Osteoblast (primary cell): ENCODE results near the gene PACSIN2. TPM values are rescaled to one million over a fixed set of nuclear protein-coding genes. Genes with fewer than 3 reads are reported as not detected.

Experiments
- DNase-seq: peaks from one replicate; pipeline ENCODE4 v3.0.0; 2011; ENCODE audit warnings: low spot score, mixed read lengths; ENCODE audit not compliant: insufficient read length; ENCODE audit errors: missing footprints
- H2AFZ ChIP-seq: 2 replicates; pipeline ENCODE4 v1.6.0; 2011; ENCODE audit warnings: mild to moderate bottlenecking, low read length
- H3K27ac ChIP-seq: 2 replicates; pipeline ENCODE4 v1.5.1; 2011; ENCODE audit warnings: mild to moderate bottlenecking, low read depth, low read length, moderate library complexity
- H3K27me3 ChIP-seq: 2 replicates; pipeline ENCODE4 v1.6.0; 2012; ENCODE audit warnings: mild to moderate bottlenecking, control low read depth, inconsistent platforms, low read length, moderate library complexity; ENCODE audit not compliant: insufficient read depth
- H3K36me3 ChIP-seq: 2 replicates; pipeline ENCODE4 v1.5.1; 2011; ENCODE audit warnings: mild to moderate bottlenecking, low read length, control low read depth, moderate library complexity; ENCODE audit not compliant: insufficient read depth
- H3K4me1 ChIP-seq: 2 replicates; pipeline ENCODE4 v1.5.1; 2011; ENCODE audit warnings: mild to moderate bottlenecking, low read length, control low read depth, moderate library complexity; ENCODE audit not compliant: insufficient read depth
- H3K4me2 ChIP-seq: 2 replicates; pipeline ENCODE4 v1.6.0; 2011; ENCODE audit warnings: mild to moderate bottlenecking, low read length; ENCODE audit not compliant: insufficient read depth
- H3K4me3 ChIP-seq: fragments of 200-600 bp; sonication (generic); 3 replicates; pipeline ENCODE4 v1.5.1; 2012; ENCODE audit warnings: mild to moderate bottlenecking, low read length, inconsistent platforms; ENCODE audit not compliant: insufficient read depth
- H3K79me2 ChIP-seq: 2 replicates; pipeline ENCODE4 v1.6.0; 2012; ENCODE audit warnings: mild to moderate bottlenecking, low read length, control low read depth, inconsistent platforms; ENCODE audit not compliant: insufficient read depth
- H3K9me3 ChIP-seq: 2 replicates; pipeline ENCODE4 v1.5.1; 2011; ENCODE audit warnings: low read depth, low read length, control low read depth
- H4K20me1 ChIP-seq: 2 replicates; pipeline ENCODE4 v1.6.0; 2012; ENCODE audit warnings: mild to moderate bottlenecking, low read length, control low read depth; ENCODE audit not compliant: insufficient read depth
- total RNA-seq: library from RNA; depleted of rRNA; stranded (reverse); fragments of >200 nt; gene quantifications from 2 replicates; pipeline ENCODE4 v1.2.3, GENCODE V29; 2012
- TF ChIP-seq, protein P1 (sequence below): IDR thresholded peaks from 2 replicates; pipeline ENCODE4 v1.5.1; 2011; ENCODE audit warnings: mild to moderate bottlenecking, low read depth, low read length, moderate library complexity; ENCODE audit errors: extremely low read depth

The PACSIN2 gene
- total RNA-seq, 1 donor = 38.0 TPM

DNA sequence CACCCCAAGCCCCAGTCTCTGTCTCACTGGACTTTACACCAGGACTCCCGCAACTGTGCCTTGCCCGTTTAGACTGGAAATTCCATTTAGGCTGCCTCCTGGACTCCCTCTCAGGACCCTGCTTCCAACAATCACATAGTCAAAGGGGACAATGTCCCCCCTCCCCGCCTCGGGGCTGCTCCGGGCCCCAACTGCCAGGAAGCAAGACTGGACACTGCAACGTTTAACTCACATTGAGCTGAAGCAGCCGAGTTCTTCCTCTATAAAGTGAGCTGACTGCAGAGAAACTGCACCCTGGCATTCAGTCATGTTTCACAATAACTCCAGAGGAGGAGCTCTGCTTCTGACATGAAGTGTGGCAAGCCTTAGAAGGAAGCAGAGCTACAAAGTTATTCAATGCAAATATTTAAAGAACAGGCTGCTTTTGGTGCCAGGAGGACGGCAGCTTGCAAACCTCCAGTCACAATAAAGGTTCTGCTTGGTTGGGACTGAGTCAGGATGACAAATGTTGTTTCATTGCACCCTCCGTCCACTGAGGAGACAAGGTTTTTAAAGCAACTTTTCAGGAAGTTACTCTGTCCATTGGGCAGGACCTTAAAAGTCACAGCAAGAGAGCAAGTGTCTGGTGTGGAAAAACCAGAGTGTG is 19.9 kb downstream of the PACSIN2 start:
- Histone ChIP-seq H3K4me1 (peaks cover 71% of the 10 kb centered on the region), H3K27ac (peak overlapping the region; percentile 85), H3K79me2 (peaks cover 86% of the 10 kb centered on the region), H2AFZ (no peak overlapping the region), H3K27me3 (no peaks in the 10 kb centered on the region), H3K4me2 (peak overlapping the region; percentile 82), H4K20me1 (peaks cover 10% of the 10 kb centered on the region), H3K9me3 (no peaks in the 10 kb centered on the region), H3K36me3 (no peaks in the 10 kb centered on the region), H3K4me3 (peak overlapping the region; percentile 63)
- peak; percentile 95 for DNase-seq
- TF ChIP-seq, protein P1, sequence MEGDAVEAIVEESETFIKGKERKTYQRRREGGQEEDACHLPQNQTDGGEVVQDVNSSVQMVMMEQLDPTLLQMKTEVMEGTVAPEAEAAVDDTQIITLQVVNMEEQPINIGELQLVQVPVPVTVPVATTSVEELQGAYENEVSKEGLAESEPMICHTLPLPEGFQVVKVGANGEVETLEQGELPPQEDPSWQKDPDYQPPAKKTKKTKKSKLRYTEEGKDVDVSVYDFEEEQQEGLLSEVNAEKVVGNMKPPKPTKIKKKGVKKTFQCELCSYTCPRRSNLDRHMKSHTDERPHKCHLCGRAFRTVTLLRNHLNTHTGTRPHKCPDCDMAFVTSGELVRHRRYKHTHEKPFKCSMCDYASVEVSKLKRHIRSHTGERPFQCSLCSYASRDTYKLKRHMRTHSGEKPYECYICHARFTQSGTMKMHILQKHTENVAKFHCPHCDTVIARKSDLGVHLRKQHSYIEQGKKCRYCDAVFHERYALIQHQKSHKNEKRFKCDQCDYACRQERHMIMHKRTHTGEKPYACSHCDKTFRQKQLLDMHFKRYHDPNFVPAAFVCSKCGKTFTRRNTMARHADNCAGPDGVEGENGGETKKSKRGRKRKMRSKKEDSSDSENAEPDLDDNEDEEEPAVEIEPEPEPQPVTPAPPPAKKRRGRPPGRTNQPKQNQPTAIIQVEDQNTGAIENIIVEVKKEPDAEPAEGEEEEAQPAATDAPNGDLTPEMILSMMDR = no peak

DNA sequence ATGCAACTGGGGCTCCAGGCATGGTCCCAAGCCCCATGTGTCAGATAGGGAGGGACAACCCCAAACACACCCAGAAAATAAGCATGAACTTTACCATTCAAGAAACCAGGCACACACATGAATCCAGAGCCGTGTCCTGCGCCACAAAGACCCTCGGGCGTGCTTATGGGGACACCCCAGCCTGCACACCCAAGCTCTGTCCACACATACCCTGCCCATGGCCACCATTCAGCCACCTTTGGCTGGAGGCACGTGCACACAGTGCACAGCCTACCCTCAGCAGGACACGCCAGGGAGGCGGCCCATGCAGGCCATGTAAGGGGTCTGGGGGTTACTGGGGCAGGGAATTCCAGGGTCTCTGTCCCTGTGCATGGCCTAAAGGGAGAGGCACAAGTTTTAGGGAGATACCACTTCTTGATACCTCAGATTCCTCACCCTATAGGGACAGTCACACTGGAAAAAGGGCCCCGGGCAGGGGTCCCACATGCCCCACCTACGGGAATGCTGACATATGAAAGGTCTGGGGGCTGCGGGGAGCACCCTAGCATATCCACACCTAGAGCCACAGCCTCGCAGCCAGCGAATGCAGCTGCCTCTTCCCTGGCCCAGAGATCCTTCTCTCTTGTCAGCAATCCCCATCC is 20.6 kb downstream of the PACSIN2 start:
- H4K20me1 ChIP-seq = peaks cover 6% of the 10 kb centered on the region
- H3K36me3 ChIP-seq = no peaks in the 10 kb centered on the region
- peaks cover 68% of the 10 kb centered on the region for H3K4me1 ChIP-seq
- H3K27ac ChIP-seq = peak overlapping the region; percentile 85
- DNase-seq = no peak
- H3K4me3 ChIP-seq = peak overlapping the region; percentile 63
- peak overlapping the region; percentile 82 for H3K4me2 ChIP-seq
- no peaks in the 10 kb centered on the region for H3K9me3 ChIP-seq
- H2AFZ ChIP-seq = no peak overlapping the region
- H3K27me3 ChIP-seq = no peaks in the 10 kb centered on the region
- TF ChIP-seq, protein P1 = no peak
- peaks cover 80% of the 10 kb centered on the region for H3K79me2 ChIP-seq

DNA sequence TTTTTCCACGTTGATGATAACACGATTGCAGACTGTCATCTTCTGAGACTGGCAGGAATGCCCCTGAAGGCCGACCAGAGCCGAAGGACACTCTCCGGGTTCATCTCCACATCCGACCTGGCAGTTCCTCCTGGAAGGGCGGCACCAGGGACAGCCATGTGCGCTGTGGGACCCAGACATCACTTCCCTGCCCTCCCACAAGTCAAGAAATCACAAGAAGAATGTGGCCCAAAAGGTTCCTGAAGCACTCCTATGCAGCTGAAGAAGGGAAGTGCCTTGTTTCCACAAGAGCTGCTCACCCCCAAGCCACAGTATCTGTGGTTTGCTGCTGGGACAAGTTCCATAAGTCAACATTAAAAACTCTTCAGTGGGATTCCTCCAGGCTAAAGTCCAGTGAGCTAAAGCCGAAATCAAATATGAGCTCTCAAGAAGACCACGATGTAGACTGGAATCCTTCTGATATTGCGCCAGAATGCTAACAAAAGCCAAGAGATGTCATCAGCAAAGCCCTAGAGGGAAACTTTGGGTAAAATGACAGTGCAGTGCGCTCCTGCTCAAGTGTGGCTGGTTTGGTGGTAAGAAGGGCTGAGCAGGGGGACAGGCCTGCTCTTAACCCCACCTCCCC is 21.2 kb downstream of the PACSIN2 start:
- TF ChIP-seq, protein P1 = no peak
- peak overlapping the region; percentile 63 for H3K4me3 ChIP-seq
- peak overlapping the region; percentile 18 for H2AFZ ChIP-seq
- H3K9me3 ChIP-seq = no peaks in the 10 kb centered on the region
- DNase-seq = peak; percentile 75
- H3K36me3 ChIP-seq = no peaks in the 10 kb centered on the region
- H3K27me3 ChIP-seq = no peaks in the 10 kb centered on the region
- H3K79me2 ChIP-seq = peaks cover 78% of the 10 kb centered on the region
- peak overlapping the region; percentile 82 for H3K4me2 ChIP-seq
- peaks cover 68% of the 10 kb centered on the region for H3K4me1 ChIP-seq
- peaks cover 6% of the 10 kb centered on the region for H4K20me1 ChIP-seq
- H3K27ac ChIP-seq = peak overlapping the region; percentile 85

DNA sequence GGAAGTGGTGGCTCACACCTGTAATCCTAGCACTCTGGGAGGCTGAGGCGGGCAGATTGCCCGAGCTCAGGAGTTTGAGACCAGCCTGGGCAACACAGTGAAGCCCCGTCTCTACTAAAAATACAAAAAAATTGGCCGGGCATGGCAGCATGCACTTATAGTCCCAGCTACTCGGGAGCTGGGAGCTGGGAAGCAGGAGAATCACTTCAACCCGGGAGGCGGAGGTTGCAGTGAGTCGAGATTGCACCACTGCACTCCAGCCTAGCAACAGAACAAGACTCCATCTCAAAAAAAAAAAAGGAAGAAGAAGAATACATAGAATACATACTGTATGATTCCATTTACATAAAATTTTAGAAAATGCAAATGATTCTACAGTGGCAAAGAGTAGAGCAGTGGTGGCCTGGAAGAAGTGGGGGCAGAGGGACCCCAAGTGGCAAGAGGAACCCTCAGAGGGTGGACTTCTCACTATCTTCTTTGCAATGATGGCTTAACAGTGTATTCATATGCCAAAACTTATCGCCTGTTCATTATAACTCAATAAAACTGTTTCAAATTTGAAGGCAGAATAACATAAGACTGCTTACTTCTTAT is 22.0 kb downstream of the PACSIN2 start:
- TF ChIP-seq, protein P1 = no peak
- no peak for DNase-seq
- H3K4me2 ChIP-seq = peak overlapping the region; percentile 82
- H3K79me2 ChIP-seq = peaks cover 78% of the 10 kb centered on the region
- H4K20me1 ChIP-seq = peaks cover 9% of the 10 kb centered on the region
- H2AFZ ChIP-seq = no peak overlapping the region
- no peaks in the 10 kb centered on the region for H3K36me3 ChIP-seq
- peaks cover 67% of the 10 kb centered on the region for H3K4me1 ChIP-seq
- H3K27me3 ChIP-seq = no peaks in the 10 kb centered on the region
- peak overlapping the region; percentile 85 for H3K27ac ChIP-seq
- peak overlapping the region; percentile 12 for H3K4me3 ChIP-seq
- H3K9me3 ChIP-seq = no peaks in the 10 kb centered on the region
